Cardiac fibroblast (primary cell): ENCODE measurements around the gene SKAP1.

Source experiments
- DNase-seq, 2 donors: peaks; one replicate each; pipeline versions ENCODE4 v3.0.0 to v3.0.0-alpha.2; 2010; ENCODE audit warnings: low read depth in 2 of 2
- H3K4me3 ChIP-seq, 2 donors: replicated peaks in 1 of 2; 1 replicate in 1 of 2; 2 replicates in 1 of 2; pipeline ENCODE4 v1.5.1; 2011; ENCODE audit warnings: low read depth in 2 of 2, low read length in 2 of 2, mild to moderate bottlenecking in 2 of 2, moderate library complexity in 1 of 2
- TF ChIP-seq, protein P1 (sequence below): IDR thresholded peaks from one replicate; pipeline ENCODE4 v1.5.1; 2011; ENCODE audit warnings: low read depth, mild to moderate bottlenecking, low read length, inconsistent platforms

Gene SKAP1

DNA sequence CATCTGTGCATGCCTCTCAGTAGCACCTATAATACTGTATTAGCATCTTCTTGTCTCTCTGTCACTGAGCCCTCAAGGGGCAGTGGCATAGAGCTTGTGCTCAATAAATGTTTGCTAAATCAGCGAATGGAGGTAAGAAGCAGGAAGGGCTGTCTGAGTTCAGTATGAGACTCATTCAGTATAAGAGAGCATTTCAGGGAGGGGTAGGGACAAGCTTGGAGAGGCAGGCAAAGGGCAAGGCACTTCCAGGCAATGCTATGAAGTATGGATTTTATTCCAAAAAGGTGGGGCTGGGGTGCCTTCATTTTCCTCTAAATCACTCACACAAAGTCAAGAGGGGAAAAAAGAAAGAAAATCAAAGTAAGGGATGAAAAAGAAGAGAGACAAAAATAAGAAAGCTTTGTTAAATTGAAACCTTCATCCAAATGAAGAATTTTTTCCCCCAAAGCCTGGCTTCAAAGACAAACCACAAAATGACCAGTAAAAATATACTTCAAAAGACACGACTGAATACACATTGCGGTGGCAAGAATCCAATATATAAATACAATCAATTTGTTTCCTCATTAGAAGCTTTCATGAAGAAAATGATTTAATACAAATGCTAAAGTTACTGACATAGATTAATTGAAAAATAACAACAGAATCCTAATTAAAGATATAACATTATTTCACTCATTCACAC is 51.2 kb downstream of the SKAP1 start:
- DNase-seq: no peak
- TF ChIP-seq, protein P1, sequence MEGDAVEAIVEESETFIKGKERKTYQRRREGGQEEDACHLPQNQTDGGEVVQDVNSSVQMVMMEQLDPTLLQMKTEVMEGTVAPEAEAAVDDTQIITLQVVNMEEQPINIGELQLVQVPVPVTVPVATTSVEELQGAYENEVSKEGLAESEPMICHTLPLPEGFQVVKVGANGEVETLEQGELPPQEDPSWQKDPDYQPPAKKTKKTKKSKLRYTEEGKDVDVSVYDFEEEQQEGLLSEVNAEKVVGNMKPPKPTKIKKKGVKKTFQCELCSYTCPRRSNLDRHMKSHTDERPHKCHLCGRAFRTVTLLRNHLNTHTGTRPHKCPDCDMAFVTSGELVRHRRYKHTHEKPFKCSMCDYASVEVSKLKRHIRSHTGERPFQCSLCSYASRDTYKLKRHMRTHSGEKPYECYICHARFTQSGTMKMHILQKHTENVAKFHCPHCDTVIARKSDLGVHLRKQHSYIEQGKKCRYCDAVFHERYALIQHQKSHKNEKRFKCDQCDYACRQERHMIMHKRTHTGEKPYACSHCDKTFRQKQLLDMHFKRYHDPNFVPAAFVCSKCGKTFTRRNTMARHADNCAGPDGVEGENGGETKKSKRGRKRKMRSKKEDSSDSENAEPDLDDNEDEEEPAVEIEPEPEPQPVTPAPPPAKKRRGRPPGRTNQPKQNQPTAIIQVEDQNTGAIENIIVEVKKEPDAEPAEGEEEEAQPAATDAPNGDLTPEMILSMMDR: no peak

DNA sequence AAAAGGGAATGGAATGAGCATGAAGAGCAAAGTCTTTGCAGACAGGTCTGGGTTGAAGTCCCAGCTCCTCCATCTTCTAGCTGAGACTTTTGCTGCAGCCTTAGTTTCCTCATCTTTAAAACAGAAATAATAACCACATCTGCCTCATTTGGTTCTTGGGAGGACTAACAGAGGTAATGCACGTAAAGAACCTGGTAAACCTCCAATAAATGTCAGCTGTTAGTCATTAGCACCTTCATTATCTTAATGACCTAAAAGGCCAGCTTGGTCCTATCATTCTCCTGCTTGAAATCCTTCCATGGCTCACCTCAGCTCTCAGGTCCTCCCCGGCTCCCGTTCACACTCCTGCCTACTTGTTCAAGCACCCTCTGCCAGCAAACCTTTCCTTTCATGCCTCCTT is 51.8 kb downstream of the SKAP1 start:
- H3K4me3 ChIP-seq: no peak overlapping the region
- DNase-seq: no peak
- TF ChIP-seq, protein P1: no peak

More for the DNA sequence above, 51.2 kb downstream of the SKAP1 start:
- H3K4me3 ChIP-seq: no peak overlapping the region

DNA sequence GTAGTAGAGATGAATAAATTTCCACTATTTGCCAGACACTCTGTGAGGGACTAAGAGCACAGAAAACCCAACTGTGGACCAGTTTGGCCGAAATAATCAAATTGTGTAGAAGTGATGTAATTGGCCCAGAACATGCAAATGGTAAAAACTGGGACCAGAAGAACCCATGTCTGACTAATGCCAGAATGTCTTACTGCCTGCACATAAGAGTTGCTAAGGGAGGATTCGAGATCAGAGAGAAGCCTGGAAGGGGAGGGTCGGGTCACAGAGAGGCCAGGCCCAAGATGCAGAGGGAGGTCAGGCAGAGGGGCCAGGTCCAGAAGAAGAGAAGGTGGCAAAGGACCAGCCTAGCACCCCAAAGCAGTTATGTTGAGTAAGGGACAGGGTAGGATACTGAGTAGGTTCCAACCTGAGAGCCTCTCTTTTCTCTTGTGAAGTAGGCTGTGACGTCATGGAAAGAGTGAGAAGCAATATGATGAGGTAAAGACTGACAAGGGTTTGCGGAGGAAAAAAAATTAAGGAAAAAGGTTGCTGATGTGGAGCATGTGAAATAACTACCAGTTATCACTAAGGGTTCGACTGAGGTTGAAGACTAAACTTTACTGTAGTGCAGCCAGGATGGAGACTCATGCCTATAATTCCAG is 53.2 kb downstream of the SKAP1 start:
- TF ChIP-seq, protein P1: no peak
- no peak for DNase-seq
- no peak overlapping the region for H3K4me3 ChIP-seq

DNA sequence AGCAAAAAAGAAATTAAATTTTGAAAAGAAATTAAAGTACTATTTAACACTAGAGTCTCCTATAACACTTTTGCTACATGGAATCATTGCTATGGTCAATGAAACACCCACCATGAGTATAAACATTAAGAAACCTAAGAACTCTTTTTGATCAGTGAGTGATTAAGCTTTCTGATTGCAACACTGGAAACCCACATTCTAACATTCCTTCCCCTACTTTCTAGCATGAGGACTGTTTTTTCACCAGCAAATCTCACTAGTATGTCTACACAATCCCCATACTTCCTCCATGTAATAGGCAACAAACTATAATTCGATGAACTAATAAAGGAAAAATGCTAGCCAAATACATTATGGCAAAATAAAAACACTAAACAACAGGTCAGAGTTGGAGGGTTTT is 54.7 kb downstream of the SKAP1 start:
- H3K4me3 ChIP-seq: no peak overlapping the region
- TF ChIP-seq, protein P1: no peak
- DNase-seq: peak; percentile 12 to 46

DNA sequence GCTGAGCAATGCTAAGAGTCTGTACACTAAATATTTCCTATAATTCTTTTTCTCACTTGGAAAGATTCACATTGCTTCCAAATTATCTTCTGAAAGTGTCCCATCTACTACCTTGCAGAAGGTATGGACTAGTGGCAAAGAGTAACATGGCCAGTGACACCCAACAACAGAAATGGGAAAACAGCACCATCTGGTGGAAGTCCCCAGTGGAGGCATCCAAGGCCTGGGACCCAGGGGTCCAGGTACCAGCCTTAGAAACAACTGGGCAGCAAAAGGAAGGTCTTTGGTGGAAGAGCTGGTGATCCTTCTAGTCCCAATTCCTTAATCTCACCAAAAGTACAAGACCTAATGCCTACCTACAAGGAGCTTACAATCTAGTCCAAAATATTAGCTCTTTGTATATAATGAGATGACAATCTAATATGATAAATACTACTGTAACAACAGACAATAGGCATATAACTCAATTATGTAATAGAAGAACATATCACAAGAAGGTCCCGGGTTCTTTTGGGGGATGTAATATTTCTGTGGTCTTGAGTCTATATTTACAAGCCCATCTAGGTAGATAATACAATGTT is 55.3 kb downstream of the SKAP1 start:
- H3K4me3 ChIP-seq: no peak overlapping the region
- peak in 1 of 2 donors; percentile 8 for DNase-seq
- TF ChIP-seq, protein P1: peak; percentile 44

DNA sequence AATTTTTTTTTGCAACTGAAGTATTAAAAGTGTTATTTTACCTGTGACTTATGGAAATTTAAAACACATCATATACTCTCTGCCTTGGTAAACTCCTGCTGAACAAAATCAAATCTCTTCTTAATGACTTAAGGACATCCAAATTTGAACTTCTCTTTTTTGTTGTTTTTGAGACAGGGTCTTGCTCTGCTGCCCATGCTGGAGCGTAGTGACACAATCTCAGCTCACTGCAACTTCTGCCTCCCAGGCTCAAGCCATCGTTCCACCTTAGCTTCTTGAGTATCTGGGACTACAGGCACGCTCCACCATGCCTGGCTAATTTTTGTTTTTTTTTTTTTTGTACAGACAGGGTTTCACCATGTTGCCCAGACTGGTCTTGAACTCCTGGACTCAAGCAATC is 56.1 kb downstream of the SKAP1 start:
- no peak for DNase-seq
- TF ChIP-seq, protein P1: no peak
- H3K4me3 ChIP-seq: no peak overlapping the region
